Duodenal mucosa (tissue), 2 donors: ENCODE data around the gene GTPBP1.

Source experiments
- H3K27ac ChIP-seq: one replicate; pipeline ENCODE4 v1.7.0; 2013; ENCODE audit warnings: low read depth, low read length
- H3K27me3 ChIP-seq, 2 donors: one replicate each; pipeline ENCODE4 v1.7.0; 2013; ENCODE audit warnings: low read length in 2 of 2, control low read depth in 1 of 2; ENCODE audit not compliant: insufficient read depth in 2 of 2, control insufficient read depth in 1 of 2
- H3K36me3 ChIP-seq, 2 donors: one replicate each; pipeline ENCODE4 v1.7.0; 2013; ENCODE audit warnings: low read length in 2 of 2, control low read depth in 1 of 2; ENCODE audit not compliant: insufficient read depth in 2 of 2, control insufficient read depth in 1 of 2
- H3K4me1 ChIP-seq, 2 donors: one replicate each; pipeline ENCODE4 v1.7.0; 2013; ENCODE audit warnings: low read length in 2 of 2, control low read depth in 1 of 2; ENCODE audit not compliant: insufficient read depth in 2 of 2, control insufficient read depth in 1 of 2
- H3K4me3 ChIP-seq, 2 donors: one replicate each; pipeline ENCODE4 v1.7.0; 2013; ENCODE audit warnings: low read length in 2 of 2, low read depth in 1 of 2
- H3K9ac ChIP-seq, 2 donors: one replicate each; pipeline ENCODE4 v1.7.0; 2013; ENCODE audit warnings: low read length in 2 of 2, low read depth in 1 of 2
- H3K9me3 ChIP-seq, 2 donors: one replicate each; pipeline ENCODE4 v1.7.0; 2013; ENCODE audit warnings: low read length in 2 of 2, control low read depth in 1 of 2; ENCODE audit not compliant: control insufficient read depth in 1 of 2

Gene GTPBP1

GRCh38 chr22:38724926-38725571, 19.3 kb downstream of the GTPBP1 start:
- H3K9ac ChIP-seq = no peak overlapping the region
- H3K4me1 ChIP-seq = no peaks in the 10 kb centered on the region
- no peak overlapping the region for H3K4me3 ChIP-seq
- no peaks in the 10 kb centered on the region for H3K9me3 ChIP-seq
- peaks cover 76 to 96% of the 10 kb centered on the region in 2 donors for H3K36me3 ChIP-seq
- no peak overlapping the region for H3K27ac ChIP-seq
- no peaks in the 10 kb centered on the region for H3K27me3 ChIP-seq

- H3K27ac ChIP-seq = no peak overlapping the region
Measured at GRCh38 chr22:38725900-38726655, 20.3 kb downstream of the GTPBP1 start.

DNA sequence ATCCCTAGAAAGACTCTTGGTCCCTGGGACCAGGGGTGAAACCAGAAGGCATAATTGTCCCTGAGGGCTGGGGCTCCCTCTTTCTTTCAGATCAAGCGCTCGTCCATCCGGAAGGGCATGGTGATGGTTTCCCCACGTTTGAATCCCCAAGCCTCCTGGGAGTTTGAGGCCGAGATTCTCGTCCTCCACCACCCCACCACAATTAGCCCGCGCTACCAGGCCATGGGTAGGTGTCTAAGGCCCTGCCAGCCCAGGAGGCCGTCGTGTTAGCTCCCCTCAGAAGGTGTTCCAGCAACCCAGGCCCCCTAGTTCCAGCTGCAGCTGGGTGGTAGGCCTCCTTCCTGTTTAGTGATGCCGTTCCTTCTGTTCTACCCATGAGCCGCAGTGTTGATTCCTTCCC, 21.4 kb downstream of the GTPBP1 start:
- Histone ChIP-seq H3K36me3 (peaks cover 88 to 100% of the 10 kb centered on the region in 2 donors), H3K27ac (no peak overlapping the region), H3K27me3 (no peaks in the 10 kb centered on the region), H3K9ac (no peak overlapping the region), H3K9me3 (no peaks in the 10 kb centered on the region), H3K4me3 (no peak overlapping the region), H3K4me1 (no peaks in the 10 kb centered on the region)

More at GRCh38 chr22:38725900-38726655, 20.3 kb downstream of the GTPBP1 start:
- no peak overlapping the region for H3K4me3 ChIP-seq
- no peaks in the 10 kb centered on the region for H3K27me3 ChIP-seq
- H3K9ac ChIP-seq = no peak overlapping the region
- no peaks in the 10 kb centered on the region for H3K4me1 ChIP-seq
- H3K9me3 ChIP-seq = no peaks in the 10 kb centered on the region
- peaks cover 83 to 100% of the 10 kb centered on the region in 2 donors for H3K36me3 ChIP-seq

DNA sequence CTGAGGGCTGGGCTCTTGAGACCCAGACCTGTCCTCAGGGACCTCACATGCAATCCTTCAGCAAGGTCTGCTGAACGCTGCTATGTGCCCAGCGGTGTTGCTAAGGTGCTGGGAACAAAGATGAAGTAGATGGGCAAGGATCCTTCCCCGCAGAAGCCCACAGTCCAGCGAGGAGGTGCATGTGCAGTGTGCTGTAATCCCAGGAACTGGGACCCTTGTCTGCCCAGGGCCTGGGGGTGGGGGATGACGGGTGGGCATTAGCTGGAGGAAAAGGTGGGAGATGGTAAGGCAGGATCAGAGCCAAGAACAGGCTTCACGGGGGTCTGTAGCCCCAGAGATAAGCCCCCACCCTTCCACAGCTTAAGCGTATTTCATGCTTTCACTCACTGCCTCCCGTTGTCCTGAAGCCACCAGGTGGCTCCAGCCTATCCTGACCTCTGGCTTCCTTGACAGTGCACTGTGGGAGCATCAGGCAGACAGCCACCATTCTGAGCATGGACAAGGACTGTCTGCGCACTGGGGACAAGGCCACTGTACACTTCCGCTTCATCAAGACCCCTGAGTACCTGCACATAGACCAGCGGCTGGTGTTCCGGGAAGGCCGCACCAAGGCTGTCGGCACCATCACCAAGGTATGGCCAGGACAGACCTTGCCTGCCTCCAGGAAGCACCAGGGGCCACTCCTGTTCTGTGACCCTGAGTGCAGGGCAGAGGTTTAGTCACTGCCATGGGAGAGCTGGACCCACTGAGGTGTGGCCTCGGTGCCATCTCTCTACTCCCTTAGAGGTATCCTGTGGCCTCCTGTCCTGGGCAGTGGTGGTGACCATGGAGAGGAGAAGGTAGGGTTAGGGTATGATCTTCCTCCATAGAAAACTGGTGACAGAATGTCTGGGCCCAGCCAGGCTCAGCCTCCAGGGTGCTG, 22.0 kb downstream of the GTPBP1 start:
- H3K4me3 ChIP-seq = no peak overlapping the region
- peaks cover 84 to 97% of the 10 kb centered on the region in 2 donors for H3K36me3 ChIP-seq
- H3K9me3 ChIP-seq = no peaks in the 10 kb centered on the region
- no peaks in the 10 kb centered on the region for H3K27me3 ChIP-seq
- no peak overlapping the region for H3K27ac ChIP-seq
- H3K9ac ChIP-seq = no peak overlapping the region
- peaks cover 0 to under 1% of the 10 kb centered on the region in 2 donors for H3K4me1 ChIP-seq

DNA sequence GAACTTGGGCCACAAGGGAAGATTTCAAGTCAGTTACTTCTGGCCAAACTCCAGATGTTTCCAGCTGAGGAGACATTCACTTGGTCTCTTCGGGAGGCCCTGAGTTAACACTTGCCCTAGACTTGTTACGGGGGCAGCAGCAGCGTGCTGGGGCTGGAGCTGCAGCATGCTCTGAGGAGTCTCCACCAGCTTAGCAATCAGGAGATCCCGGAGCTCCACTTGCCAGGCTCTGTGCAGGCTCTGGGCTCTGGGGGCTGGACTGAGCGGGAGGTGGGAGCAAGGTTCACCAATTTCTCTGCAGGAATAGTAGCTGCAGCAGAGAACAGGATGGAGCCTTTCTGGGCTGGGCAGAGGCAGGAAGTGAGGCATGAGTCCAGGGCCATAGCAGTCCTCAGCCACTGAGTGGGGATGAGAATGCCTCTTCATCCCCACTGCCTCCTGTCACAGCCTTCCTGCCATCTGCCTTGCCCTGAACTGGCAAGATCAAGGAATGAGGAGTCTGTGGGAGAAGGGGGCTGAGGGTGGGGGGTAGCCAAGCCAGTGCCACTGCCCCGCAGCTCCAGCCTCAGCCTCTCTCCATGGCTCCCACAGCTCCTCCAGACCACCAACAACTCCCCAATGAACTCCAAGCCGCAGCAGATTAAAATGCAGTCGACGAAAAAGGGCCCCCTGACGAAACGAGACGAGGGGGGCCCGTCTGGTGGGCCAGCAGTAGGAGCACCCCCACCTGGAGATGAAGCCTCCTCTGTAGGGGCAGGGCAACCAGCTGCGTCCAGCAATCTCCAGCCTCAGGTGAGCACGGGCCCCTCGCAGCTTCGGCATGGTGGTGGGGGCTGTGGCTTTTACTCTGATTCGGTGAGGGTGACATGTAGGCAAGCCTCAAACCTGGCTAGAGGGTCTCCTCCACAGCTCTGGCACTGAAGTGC, 23.4 kb downstream of the GTPBP1 start:
- no peaks in the 10 kb centered on the region for H3K27me3 ChIP-seq
- peaks cover 71 to 92% of the 10 kb centered on the region in 2 donors for H3K36me3 ChIP-seq
- H3K9me3 ChIP-seq = no peaks in the 10 kb centered on the region
- peaks cover 13% of the 10 kb centered on the region in 2 donors for H3K4me1 ChIP-seq
- H3K9ac ChIP-seq = no peak overlapping the region
- no peak overlapping the region for H3K27ac ChIP-seq
- no peak overlapping the region for H3K4me3 ChIP-seq

DNA sequence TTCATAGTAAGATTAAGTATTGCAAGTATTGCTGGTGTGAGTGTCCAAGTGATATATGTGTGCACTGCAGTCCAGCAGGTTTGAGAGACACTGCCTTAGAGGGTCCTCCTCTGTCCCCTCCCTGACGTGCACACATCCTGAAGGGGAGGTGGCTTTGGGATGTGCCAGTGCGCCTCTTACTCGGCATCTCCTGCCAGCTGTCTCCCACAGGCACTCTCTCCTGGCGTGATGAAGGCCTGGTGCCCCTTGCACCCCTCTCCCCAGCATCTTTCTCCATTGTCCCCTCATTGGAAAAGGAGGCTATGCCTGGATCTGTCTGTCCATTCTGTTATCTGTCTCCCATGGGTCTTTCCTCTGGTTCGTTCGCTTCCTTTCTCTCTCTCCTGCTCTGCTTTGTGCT, 24.2 kb downstream of the GTPBP1 start:
- Histone ChIP-seq H3K4me1 (peaks cover 19 to 20% of the 10 kb centered on the region in 2 donors), H3K27ac (no peak overlapping the region), H3K27me3 (no peaks in the 10 kb centered on the region), H3K4me3 (no peak overlapping the region), H3K9ac (no peak overlapping the region), H3K9me3 (no peaks in the 10 kb centered on the region), H3K36me3 (peaks cover 63 to 89% of the 10 kb centered on the region in 2 donors)

DNA sequence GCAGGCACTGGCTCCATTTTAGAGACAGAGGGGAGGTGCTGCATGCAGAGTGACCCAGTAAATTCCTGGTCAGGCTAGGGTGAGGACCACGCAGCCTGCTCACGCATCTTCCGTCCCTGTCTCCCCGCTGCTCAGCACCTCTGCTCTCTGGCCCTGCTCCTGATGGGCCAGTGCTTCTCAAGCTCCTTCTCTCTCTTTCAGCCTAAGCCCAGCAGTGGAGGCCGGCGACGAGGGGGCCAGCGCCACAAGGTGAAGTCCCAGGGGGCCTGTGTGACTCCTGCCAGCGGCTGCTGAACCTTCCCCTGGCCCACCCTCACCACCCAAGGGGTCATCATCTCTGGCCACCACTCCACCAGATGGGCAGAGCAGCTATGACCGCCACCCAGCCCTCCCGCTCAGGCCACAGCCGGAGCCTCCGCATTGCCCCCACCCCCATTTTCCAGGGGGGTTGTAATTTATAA, 24.7 kb downstream of the GTPBP1 start:
- no peak overlapping the region for H3K9ac ChIP-seq
- peaks cover 19 to 20% of the 10 kb centered on the region in 2 donors for H3K4me1 ChIP-seq
- no peak overlapping the region for H3K27ac ChIP-seq
- no peaks in the 10 kb centered on the region for H3K9me3 ChIP-seq
- H3K36me3 ChIP-seq = peaks cover 62 to 89% of the 10 kb centered on the region in 2 donors
- no peak overlapping the region for H3K4me3 ChIP-seq
- H3K27me3 ChIP-seq = no peaks in the 10 kb centered on the region

GRCh38 chr22:38731703-38732161, 26.0 kb downstream of the GTPBP1 start:
- Histone ChIP-seq H3K4me1 (peaks cover 19 to 20% of the 10 kb centered on the region in 2 donors), H3K9me3 (no peaks in the 10 kb centered on the region), H3K36me3 (peaks cover 60 to 89% of the 10 kb centered on the region in 2 donors), H3K27me3 (no peaks in the 10 kb centered on the region), H3K4me3 (no peak overlapping the region), H3K9ac (no peak overlapping the region), H3K27ac (no peak overlapping the region)

DNA sequence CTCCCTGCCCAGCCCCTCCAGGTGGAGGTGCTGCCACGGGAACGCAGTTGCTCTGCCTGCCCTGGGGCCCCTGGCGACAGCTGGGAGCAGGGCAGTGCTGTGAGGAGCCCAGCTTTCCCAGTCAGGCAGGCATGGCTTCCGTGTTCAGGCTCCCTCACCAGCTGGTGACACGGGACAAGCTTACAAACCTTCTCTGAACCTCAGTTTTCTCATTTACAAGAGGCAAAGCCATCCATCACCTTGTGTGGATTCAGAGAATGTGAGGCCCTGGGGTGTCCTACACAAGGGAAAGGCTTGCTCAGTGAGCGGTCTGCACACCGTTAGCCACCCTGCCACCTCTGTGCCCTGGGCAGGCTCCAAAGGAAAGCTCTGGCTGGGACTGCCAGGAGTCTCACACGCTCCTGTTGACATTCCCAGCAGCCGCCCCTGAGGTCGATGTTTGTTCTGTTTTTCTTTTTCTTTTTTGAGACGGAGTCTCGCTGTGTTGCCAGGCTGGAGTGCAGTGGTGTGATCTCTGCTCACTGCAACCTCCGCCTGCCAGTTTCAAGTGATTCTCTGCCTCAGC, 26.6 kb downstream of the GTPBP1 start:
- peaks cover 55 to 89% of the 10 kb centered on the region in 2 donors for H3K36me3 ChIP-seq
- H3K27ac ChIP-seq = no peak overlapping the region
- peaks cover 19 to 20% of the 10 kb centered on the region in 2 donors for H3K4me1 ChIP-seq
- no peaks in the 10 kb centered on the region for H3K27me3 ChIP-seq
- H3K9me3 ChIP-seq = no peaks in the 10 kb centered on the region
- H3K9ac ChIP-seq = no peak overlapping the region
- H3K4me3 ChIP-seq = no peak overlapping the region
